ENCODE measurements around the gene VGLL2.

- TF ChIP-seq YY1 (IDR thresholded peaks at IDR 0.05; ENCODE audit: low read depth) (no peak), CTCF (IDR thresholded peaks at IDR 0.05) (no peak), NFIC (IDR thresholded peaks at IDR 0.05; ENCODE audit: borderline replicate concordance) (no peak)
These were observed 6.9 kb downstream of the VGLL2 start for GRCh38 chr6:117272032-117272866.
